SK-N-SH (cell line): Measurements from ENCODE around the gene RCN1.

ENCODE experiments used
- CTCF ChIP-seq: fragments of 200-600 bp; sonication (generic); IDR thresholded peaks from 2 replicates; pipeline ENCODE4 v1.6.1; 2017; ENCODE audit warnings: antibody characterized with exemption, mild to moderate bottlenecking, moderate library complexity
- EZH2phosphoT487 ChIP-seq: fragments of 200-600 bp; sonication (generic); IDR thresholded peaks from 2 replicates; pipeline ENCODE4 v1.6.1; 2017; ENCODE audit warnings: low read depth, mixed run types, mild to moderate bottlenecking, antibody characterized with exemption, moderate library complexity, borderline replicate concordance
- GABPA ChIP-seq: IDR thresholded peaks from 2 replicates; pipeline ENCODE4 v1.4.0; 2012; ENCODE audit warnings: low read depth, mild to moderate bottlenecking
- JUND ChIP-seq: IDR thresholded peaks from 2 replicates; pipeline ENCODE4 v1.4.0; 2012
- NFIC ChIP-seq: IDR thresholded peaks from 2 replicates; pipeline ENCODE4 v1.4.0; 2012; ENCODE audit warnings: borderline replicate concordance
- POLR2AphosphoS5 ChIP-seq: IDR thresholded peaks from 2 replicates; pipeline ENCODE4 v1.6.1; 2012; ENCODE audit warnings: low read depth, low read length

GRCh38 chr11:32115446-32115845 is 24.6 kb downstream of the RCN1 start:
- no peak for TF ChIP-seq POLR2AphosphoS5
- no peak for TF ChIP-seq CTCF
- no peak for TF ChIP-seq GABPA
- no peak for TF ChIP-seq NFIC
- TF ChIP-seq JUND: no peak
- no peak for TF ChIP-seq EZH2phosphoT487
